ENCODE results near the gene CLRN1.

Gene CLRN1

DNA sequence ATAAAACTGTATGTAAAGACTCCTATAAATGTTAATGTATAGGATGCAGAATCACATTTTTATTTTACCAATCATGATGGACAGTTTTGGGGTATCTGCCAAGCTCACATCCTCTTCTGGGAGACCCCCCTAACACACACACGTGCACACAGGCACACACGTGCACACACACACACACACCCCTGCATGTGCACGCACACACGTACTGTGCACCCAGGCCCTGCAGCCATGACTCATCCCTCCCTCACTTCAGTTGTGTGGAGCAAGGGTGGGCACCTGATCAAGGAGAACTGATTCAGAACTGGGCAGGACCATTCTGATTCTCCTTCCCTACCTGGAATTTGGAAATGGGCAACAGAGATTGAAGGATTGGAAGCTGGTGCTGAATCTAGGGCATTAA lies 51.3 kb downstream of the CLRN1 start:
- DNase-seq (ENCODE audit: low read depth, low spot score): no peak

DNA sequence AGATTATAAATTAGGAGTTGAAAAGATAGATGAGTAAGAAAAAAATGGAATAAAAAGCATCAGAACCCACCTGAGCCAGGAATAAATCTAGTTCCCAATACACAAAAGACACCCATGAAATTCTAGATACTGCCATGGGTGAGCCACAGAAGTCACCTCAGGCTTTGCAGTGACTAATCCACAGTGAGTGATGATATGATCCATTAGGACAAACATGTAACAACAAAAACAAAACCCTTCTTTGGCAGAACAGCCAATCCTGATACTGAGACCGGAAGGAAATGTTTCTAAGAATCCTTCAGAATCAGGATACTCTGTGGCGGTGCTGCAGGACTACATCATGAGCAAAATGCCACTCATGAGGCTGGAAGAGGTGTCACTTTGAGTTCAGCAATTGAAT lies 52.3 kb downstream of the CLRN1 start:
- no peak for DNase-seq (ENCODE audit: low read depth, low spot score)

DNA sequence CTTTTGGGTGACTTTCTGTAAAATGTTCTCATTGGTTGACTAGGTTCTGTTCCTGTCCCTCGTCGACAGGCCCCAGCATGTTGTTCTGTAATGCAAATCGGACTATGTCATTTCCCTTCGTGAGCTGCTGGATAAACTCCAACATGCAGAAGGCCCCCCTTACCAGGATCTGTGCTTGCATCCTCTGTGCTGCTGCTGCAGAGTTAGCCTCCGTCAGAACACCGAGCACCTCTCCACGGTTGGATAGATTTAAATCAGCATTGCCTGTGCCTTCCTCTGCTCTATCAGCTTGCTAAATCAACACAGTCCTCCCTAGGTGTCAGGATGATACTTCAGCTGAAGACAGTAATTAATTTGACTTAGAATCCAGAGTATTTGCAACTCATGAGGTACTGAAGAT lies 54.6 kb downstream of the CLRN1 start:
- DNase-seq (ENCODE audit: low read depth, low spot score): no peak

DNA sequence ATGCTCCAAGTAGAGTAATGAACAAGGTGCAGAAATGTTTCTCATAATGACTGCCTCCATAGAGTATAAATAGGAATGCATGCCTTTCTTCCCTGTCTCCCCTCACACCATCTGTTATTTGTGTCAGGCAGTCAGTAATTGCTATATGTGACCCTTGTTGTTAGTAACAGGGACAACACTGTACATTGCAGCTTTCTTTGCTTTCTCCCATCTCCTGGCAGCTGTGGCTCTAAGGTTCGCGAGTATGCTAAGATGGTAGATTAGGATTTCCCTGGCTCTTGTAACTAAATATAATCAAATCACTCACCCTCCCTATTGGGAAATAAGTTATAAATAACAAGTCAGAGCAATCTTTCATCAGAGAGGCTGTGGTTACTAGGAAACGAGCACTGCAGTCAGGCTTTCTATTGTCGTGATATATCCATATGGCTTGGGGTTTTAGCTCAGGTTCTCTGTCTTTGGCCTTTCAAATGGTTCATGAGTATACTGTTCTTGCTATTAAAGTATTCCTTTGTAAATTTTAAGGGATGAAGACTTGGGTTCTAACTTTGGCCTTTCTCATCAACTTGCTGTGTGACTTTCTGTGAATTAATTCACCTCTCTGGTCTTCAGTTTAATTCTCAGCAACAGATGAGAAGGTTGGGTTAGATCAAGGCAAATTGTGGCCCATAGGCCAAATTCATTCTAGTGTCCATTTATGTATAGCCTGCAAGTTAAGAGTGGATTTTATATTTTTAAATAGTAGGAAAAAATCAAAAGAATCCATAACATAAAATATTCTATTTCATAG lies 59.2 kb downstream of the CLRN1 start:
- no peak for DNase-seq (ENCODE audit: low read depth, low spot score)

DNA sequence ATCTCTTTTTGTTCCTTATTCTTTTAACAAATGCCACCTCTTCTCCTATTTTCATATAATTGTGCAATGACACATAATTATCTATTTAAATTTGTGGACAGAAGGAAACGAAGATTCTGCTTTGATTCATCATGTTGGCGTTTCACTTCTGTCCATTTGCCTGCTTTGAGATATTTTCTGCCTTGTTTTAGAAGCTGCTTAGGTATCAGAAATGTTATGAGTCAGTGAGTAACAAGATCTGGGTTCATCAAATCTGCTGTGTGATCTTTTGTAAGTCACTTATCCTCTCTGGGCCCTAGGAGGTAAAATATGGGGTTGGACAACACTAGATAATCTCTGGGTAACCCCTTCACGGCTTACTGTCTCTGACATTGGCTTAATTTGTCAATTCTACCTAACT lies 60.0 kb downstream of the CLRN1 start:
- DNase-seq (ENCODE audit: low read depth, low spot score): no peak

DNA sequence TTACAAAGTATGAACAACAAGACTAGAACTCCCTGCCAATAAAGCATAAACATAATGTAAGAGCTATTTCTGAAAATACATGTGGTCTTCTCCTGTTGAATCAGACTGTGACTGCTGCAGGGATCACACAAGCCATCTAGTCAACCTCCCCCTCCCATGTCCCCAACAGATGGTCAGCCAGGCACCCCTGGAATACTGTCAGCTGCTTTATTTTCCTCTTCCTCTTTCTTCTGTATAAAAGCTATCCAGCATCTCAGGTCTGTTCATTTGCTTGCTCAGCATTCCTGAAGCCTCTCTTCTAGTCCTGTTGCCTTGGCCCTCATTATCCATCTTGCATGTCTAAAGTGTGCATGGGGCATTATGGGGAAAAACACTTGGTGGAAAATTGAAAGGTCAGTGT lies 60.8 kb downstream of the CLRN1 start:
- no peak for DNase-seq (ENCODE audit: low read depth, low spot score)

DNA sequence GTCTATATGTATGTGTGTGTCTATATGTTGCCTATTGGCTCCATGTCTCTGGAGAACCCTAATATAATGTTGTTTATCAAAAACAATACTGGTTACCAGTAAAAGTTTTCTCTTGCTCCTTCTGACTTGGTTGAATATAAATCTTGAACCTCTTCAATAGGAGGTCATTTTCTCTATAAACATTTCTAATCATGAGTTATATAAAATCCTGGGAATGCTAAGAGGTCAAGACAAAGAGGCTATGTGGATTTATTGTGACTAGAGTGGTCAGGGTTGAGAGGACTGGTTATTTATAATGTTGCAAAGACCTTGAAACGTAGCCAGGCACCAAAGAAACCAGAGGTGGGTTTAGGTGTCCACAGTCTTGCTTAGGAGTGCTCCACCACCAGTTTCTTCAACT lies 66.1 kb downstream of the CLRN1 start:
- no peak for DNase-seq (ENCODE audit: low read depth, low spot score)

DNA sequence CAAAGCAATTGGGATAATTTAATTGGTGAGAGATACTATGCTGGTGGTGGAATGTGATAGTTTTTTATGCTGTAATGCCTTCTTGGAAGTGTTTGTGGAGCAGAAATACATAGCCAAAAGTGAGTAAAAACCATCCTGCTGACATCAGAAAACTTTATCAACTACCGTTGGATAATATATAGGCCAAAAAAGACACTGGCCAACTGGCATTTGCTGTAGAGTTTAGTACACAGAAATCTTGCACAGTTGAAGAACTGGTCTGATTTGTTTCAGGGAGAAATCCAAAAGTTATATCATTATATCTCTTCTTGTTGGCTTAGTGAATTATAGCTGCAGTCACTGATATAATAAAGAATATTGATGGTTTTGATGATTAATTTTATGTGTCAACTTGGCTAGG lies 66.8 kb downstream of the CLRN1 start:
- no peak for DNase-seq (ENCODE audit: low read depth, low spot score)

DNA sequence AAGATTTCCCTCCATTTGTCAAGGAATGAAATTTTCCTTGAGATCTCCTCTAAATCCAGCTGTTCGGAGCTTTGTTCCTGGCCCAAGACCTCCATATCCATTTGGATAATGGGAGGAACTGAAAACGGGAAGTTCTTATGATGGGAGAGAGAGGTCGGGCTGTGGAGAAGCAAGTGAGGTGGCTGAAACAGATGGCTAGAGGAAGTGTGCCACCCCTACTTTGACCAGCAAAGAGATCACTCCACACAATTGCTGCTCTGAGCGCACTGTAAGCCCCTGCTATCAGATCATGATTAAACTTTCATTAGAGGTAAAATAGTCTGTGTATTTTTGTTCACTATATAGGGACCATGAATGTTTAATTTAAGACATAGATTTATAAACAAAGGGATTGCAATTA lies 67.2 kb downstream of the CLRN1 start, which contains the start of gene MINDY4B:
TSS of gene MINDY4B (minus strand) at position 101 of the 400 bp plus-strand sequence. CDS start at position 101, 0 bp downstream.
- DNase-seq (ENCODE audit: low read depth, low spot score): no peak

DNA sequence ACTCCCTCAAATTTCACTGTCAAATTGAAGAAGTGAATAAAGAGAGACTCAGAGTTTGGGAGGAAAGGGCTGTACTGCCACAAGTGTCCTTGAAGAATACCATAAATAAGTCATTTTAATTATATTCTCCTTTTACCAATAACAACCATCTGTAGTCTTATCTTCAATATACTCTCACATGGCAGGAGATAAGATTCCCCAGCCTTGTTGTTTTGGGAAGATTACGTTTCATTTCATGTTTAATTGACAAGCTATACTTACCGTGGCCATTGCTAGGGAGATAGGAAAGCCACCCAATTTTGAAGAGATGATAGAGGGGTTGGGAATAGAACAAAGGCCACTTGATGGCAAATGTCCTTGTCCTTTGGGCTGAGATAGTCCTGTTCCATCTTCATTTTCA lies 69.5 kb downstream of the CLRN1 start:
- DNase-seq (ENCODE audit: low read depth, low spot score): no peak

DNA sequence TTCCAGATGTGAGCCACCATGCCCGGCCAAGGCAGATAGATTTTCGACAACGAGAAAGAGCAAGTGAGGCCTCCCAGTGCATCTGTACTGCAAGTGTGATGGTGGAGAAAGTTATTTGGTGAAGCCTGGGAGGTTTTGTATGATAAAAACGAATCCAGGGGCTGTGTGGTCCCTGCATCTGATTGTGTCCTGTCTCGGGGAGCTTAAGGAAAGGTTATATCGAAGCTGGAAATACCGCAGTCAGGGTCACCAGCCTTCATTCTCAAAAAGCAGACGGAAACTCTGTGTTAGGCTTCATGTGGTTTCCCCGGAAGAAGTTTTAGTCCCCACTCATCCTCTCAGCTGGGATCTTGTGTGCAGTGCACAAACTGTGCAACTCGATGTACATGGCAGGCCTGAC lies 70.7 kb downstream of the CLRN1 start:
- no peak for DNase-seq (ENCODE audit: low read depth, low spot score)

DNA sequence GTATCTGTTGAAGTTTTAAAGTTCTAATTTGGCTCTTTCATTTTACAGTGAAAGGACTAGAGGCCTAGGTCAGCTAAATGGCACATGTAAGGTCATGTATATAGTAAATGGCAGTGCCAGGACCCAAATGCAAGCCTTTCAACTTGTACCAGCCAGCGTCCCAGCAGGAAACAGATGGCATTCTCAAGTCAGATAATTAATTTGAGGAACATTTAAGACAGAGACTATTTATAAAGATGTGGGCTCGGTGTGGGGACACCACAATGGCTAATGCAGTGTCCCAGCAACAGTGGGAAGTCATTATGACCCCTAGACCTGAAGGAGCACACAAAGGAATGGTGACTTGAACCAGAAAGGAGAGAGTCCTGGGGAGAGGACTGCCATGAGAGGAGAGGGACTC lies 73.4 kb downstream of the CLRN1 start:
- DNase-seq (ENCODE audit: low read depth, low spot score): no peak

DNA sequence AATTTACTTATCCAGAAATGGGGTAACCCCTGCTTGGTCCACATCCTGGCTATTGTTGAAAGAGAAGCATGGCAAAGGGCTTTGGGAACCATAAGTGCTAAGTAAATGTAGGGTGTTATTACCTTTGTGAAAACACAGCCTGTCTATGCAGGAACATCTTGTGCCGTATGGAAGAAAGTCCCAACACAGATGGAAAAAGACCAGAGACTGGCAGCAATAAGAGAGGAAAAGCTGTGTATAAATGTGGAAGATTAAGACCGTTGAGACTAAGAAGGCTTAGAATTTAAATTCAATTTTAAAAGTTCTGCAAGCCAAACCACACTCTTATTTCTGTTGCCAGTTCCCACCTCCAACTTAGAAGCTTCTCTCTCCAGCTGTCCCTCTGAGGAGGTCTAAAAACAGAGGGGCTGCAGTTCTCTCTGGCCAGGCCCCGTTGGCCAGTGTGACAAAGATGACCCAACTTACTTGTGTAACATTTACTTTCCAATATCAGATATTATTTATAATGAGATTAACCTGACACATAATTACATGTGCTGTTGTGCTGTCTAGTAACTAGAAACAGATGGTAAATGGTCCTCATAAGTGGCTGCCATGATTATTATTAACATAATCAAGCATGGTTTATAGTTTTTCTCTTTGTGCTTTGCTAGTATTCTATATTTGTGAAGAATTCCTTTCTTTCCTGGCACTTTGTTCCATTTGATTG lies 74.3 kb downstream of the CLRN1 start:
- no peak for DNase-seq (ENCODE audit: low read depth, low spot score)

DNA sequence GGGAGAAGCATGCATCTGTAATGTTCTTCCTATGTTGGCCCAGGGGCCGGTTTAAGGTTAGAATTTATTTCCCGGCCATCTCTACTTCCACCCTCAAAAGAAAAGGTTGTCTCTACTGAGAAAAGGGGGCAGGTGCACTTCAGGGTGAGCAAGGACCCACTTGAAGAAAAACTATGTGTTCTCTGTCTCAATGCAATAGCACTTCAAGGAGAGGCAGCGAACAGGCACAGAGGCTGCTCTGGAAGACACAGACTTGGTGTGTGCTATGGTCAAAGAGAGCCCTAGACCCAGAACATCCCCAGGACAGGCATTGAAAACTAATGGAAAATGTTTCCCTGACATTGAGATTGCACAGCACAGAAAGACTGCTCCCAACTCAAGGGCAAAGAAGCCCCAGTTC lies 74.9 kb downstream of the CLRN1 start:
- no peak for DNase-seq (ENCODE audit: low read depth, low spot score)

DNA sequence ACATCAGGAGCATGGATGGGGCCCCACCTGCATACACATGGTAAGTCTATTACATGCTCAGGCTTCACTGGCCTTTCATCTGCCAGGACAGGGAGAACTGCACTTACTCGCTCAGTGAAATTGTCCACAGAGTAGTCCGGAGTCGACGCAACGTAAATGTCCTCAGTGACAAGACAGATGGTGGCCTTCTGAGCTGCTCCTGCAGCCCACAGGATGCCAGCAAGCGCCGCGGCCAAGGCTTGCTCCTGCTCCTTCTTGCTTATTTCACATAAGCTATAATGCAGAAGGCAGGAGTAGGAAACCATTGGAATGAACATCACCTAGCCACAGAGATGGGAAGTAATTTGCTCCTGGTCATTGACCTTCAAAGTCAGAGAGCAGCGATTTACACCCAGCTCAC lies 81.7 kb downstream of the CLRN1 start:
- DNase-seq (ENCODE audit: low read depth, low spot score): no peak

DNA sequence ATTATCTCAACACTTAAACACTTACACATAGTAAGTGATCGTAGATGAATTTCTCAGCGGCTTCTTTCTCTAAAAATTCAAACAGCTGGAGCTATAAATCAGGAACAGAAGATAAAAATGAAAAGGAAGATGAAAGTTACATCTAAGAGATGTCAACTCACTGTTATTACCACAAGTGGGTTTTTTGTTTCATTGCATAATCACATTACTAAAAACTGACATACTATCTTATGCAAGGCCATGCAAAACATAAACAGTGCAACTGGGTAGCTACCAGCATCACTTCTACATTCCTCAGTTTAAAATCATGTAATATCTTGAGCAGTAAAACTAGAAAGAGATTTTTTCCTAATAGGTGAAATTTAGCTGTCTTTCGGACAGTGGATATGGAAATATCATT lies 82.2 kb downstream of the CLRN1 start:
- no peak for DNase-seq (ENCODE audit: low read depth, low spot score)

DNA sequence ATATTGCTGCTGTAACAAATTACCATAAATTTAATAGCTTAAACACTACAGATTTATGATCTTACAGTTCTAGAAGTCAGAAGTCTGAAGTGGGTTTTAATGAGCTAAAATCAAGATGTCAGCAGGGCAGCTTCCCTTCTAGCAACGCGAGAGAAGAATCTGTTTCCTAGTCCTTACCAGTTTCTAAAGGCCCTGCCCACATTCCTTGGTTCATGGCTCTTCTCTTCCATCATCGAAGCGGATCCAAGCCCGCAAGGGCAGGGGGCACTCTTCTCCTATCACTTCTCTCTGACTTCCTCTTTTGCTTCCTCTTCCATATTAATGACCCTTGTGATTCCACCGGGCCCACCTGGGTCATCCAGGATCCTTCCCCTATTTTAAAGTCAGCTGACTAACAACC lies 83.4 kb downstream of the CLRN1 start:
- DNase-seq (ENCODE audit: low read depth, low spot score): no peak

DNA sequence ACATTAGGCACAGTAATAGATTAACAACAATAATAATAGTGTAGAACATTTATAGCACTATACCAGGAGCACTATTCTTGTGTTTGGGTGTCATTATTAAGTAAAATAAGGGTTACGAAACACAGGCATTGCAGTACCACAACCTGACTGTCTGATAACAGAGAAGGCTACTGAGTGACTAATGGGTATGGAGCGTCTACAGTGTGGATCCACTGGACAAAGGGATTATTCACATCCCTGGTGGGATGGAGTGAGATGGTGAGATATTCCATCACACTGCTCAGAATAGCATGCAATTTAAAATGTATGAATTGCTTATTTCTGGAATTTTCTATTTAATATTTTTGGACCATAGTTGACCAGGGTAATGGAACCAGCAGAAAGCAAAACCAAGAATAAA lies 85.5 kb downstream of the CLRN1 start:
- no peak for DNase-seq (ENCODE audit: low read depth, low spot score)

DNA sequence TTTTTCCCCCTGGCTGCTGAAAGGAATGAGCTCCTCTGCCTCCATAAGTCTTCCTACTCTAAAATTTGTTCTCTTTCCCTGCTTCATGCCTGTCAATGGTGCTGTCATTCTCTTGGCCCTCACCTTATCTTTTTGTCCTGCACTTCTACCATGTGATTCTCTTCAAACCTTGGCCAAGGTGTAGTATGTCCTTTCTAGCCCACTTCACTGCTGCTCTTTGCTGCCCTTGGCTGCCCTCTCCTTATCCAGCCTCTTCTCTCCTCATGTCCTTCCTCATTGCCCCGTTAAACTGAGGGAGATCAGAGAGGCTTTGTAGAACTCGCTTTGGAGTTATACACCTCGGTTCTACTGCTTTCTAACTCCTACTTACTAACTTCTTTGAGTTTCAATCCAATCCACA lies 87.0 kb downstream of the CLRN1 start:
- no peak for DNase-seq (ENCODE audit: low read depth, low spot score)

DNA sequence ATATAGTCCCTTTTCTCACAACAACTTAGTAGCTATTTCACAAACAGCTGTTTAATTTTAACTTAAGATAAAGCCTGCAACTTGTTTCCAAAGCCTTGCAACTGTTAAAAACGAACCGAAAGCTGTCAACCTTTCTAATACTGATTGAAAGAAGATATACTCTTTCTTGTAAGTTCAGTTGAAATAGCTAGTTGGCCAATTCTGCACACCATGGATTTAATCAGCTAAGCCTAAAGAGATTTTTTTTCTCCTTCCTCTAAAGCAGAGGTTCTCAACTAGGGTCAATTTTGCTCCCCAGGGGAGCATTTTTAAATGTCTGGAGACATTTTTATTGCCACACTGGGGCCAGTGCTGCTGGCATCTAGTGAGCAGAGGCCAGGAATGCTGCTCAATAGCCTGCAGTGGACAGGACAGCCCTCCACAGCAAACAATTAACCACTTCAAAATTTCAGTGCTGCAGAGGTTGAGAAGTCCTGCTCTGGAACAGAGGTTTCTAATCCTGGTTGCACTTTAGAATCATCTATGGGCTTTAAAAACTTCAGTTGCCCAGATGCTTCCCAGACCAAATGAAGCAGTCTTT lies 93.4 kb downstream of the CLRN1 start:
- DNase-seq (ENCODE audit: low read depth, low spot score): no peak

DNA sequence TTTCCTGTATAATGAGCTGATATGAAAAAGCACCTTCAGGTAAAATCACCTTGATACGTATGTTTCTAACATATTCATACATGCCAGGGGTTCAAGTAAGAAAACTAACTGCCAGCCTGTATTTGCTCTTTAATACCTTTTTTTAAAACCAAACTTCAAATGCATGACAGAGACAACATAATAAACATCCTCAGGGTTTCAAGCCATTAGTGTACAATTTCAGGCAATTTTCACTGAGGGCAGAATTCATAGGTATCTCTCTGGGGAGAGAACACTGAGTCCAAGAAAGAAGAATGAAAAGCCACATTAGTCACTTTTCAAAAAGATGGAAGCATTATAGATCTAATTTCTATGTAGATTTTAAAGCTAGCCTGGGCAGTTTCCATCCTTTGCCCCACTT lies 94.2 kb downstream of the CLRN1 start:
- no peak for DNase-seq (ENCODE audit: low read depth, low spot score)

DNA sequence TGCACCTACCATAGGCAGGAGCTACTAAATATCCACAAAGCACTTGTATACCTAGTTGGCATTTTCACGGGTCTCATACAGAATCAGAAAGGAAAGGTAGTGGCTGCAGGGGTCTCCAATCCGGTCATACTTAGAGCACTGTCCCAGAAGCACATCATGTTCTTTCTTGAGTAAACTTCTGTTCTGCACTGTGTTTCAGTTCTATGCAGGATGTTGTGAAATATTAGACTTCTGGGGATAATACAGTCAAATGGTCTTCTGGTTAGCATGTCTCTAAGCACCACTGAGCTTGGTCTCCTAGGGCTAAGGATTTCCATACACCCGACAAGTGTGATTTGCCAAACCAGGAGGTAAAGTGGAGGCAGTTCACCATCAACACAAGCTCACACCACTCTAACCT lies 95.2 kb downstream of the CLRN1 start:
- no peak for DNase-seq (ENCODE audit: low read depth, low spot score)
